ENCODE measurements around the gene ARHGEF7. TPM values are rescaled to one million over a fixed set of nuclear protein-coding genes. Genes with fewer than 3 reads are reported as not detected.
"Not testable (repeated sequence)": the region's sequence is repeated elsewhere in the genome, so short reads cannot be mapped to it uniquely, and the experiment has no call there.

The ARHGEF7 gene
- total RNA-seq, 4 donors from 2014 or later, result 42.8 to 125 (median 61.1) TPM

- TF ChIP-seq POLR2A (IDR thresholded peaks at IDR 0.05), result no peak
- TF ChIP-seq, protein P1, sequence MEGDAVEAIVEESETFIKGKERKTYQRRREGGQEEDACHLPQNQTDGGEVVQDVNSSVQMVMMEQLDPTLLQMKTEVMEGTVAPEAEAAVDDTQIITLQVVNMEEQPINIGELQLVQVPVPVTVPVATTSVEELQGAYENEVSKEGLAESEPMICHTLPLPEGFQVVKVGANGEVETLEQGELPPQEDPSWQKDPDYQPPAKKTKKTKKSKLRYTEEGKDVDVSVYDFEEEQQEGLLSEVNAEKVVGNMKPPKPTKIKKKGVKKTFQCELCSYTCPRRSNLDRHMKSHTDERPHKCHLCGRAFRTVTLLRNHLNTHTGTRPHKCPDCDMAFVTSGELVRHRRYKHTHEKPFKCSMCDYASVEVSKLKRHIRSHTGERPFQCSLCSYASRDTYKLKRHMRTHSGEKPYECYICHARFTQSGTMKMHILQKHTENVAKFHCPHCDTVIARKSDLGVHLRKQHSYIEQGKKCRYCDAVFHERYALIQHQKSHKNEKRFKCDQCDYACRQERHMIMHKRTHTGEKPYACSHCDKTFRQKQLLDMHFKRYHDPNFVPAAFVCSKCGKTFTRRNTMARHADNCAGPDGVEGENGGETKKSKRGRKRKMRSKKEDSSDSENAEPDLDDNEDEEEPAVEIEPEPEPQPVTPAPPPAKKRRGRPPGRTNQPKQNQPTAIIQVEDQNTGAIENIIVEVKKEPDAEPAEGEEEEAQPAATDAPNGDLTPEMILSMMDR (IDR thresholded peaks at IDR 0.05), result no peak
- WGBS, 2 donors, result 83 to 84% methylated on average over 3 of the region's 3 CpGs
- intact Hi-C loops (cut with DNase I; ENCODE audit: low total_unique reads), result no loop called here
- no peak overlapping the region for H3K4me3 ChIP-seq (ENCODE audit: low read depth, poor library complexity, severe bottlenecking)
- DNase-seq (ENCODE audit: low spot score in 2 of 2), result no peak
Measured at GRCh38 chr13:111074826-111075225, 40.3 kb upstream of the ARHGEF7 start.

DNA sequence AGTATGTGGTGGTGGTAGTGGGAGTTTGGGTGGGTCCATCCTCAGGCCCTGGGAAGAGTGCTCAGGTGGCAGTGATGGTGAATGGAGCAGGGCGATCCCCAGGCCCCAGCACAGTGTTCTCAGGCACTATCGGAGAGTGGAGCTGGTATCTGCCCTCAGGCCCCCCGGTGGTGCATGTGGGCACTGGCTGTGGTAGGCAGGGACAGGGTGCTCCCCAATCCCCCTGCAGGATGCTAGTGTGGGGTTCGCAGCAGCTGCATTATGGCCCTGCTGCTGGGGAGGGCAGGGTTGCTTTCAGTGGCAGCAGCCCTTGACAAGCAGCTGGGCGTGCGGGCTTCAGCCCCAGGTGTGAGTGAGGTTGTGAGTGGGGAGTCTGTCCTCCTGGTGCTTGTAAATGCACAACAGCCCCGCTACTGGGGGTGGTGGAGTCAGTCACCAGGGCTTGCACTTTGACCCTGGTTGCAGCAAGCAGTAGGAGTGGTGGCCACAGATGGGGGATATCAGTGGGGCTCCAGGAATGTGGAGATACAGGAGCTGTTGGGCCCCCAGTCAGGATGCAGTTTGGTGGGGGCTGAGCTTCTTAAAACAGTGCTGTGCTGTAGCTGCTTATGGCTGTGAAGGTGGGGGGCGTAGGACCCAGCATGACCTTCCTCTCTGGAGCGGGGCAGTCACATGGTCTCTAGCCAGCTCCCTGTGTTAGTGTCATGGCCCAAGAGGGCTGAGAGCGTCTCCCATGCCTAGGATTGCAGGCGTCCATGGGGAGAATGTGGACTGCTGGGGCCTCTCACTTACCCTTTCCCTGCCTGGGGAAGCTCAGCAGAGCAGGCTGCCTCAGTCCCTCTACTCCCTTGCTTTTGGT, 38.7 kb upstream of the ARHGEF7 start:
- 77 to 85% methylated on average over 8 of the region's 11 CpGs for WGBS, 2 donors
- no peak for TF ChIP-seq POLR2A (IDR thresholded peaks at IDR 0.05)
- TF ChIP-seq, protein P1 (IDR thresholded peaks at IDR 0.05), result no peak
- no peak for DNase-seq (ENCODE audit: low spot score in 2 of 2)
- intact Hi-C loops (cut with DNase I; ENCODE audit: low total_unique reads), result no loop called here
- no peak overlapping the region for H3K4me3 ChIP-seq (ENCODE audit: low read depth, poor library complexity, severe bottlenecking)

GRCh38 chr13:111079375-111079774, 35.7 kb upstream of the ARHGEF7 start:
- WGBS, 2 donors, result 77 to 83% methylated on average over 11 to 12 of the region's 12 CpGs
- no peak for DNase-seq (ENCODE audit: low spot score in 2 of 2)
- H3K4me3 ChIP-seq (ENCODE audit: low read depth, poor library complexity, severe bottlenecking), result no peak overlapping the region
- intact Hi-C loops (cut with DNase I; ENCODE audit: low total_unique reads), result no loop called here
- TF ChIP-seq, protein P1 (IDR thresholded peaks at IDR 0.05), result no peak
- TF ChIP-seq POLR2A (IDR thresholded peaks at IDR 0.05), result no peak

GRCh38 chr13:111080642-111081041, 34.5 kb upstream of the ARHGEF7 start:
- TF ChIP-seq, protein P1 (IDR thresholded peaks at IDR 0.05), result no peak
- TF ChIP-seq POLR2A (IDR thresholded peaks at IDR 0.05), result no peak
- 72 to 75% methylated on average over 5 of the region's 5 CpGs for WGBS, 2 donors
- no peak overlapping the region for H3K4me3 ChIP-seq (ENCODE audit: low read depth, poor library complexity, severe bottlenecking)
- intact Hi-C loops (cut with DNase I; ENCODE audit: low total_unique reads), result no loop called here
- no peak for DNase-seq (ENCODE audit: low spot score in 2 of 2)

- 55 to 78% methylated on average over 4 of the region's 4 CpGs for WGBS, 2 donors
- TF ChIP-seq POLR2A (IDR thresholded peaks at IDR 0.05), result no peak
- TF ChIP-seq, protein P1 (IDR thresholded peaks at IDR 0.05), result no peak
- no peak for DNase-seq (ENCODE audit: low spot score in 2 of 2)
- no peak overlapping the region for H3K4me3 ChIP-seq (ENCODE audit: low read depth, poor library complexity, severe bottlenecking)
- intact Hi-C loops (cut with DNase I; ENCODE audit: low total_unique reads), result no loop called here
Measured at GRCh38 chr13:111082240-111082639, 32.9 kb upstream of the ARHGEF7 start.

GRCh38 chr13:111082769-111083168, 32.3 kb upstream of the ARHGEF7 start:
- WGBS, 2 donors, result 92 to 94% methylated on average over 14 of the region's 14 CpGs
- intact Hi-C loops (cut with DNase I; ENCODE audit: low total_unique reads); DNase-seq (ENCODE audit: low spot score in 2 of 2): not testable (repeated sequence)

DNA sequence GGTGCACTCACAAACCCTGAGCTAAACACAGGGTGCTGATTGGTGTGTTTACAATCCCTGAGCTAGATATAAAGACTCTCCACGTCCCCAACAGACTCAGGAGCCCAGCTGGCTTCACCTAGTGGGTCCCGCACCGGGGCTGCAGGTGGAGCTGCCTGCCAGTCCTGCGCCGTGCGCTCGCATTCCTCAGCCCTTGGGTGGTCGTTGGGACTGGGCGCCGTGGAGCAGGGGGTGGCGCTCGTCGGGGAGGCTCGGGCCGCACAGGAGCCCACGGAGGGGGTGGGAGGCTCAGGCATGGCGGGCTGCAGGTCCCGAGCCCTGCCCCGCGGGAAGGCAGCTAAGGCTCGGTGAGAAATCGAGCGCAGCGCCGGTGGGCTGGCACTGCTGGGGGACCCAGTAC, 31.4 kb upstream of the ARHGEF7 start:
- H3K4me3 ChIP-seq (ENCODE audit: low read depth, poor library complexity, severe bottlenecking); intact Hi-C loops (cut with DNase I; ENCODE audit: low total_unique reads); DNase-seq (ENCODE audit: low spot score in 2 of 2): not testable (repeated sequence)
- no CpG with 5 or more reads among the region's 25 CpGs for WGBS, 2 donors

More at GRCh38 chr13:111082769-111083168, 32.3 kb upstream of the ARHGEF7 start:
- H3K4me3 ChIP-seq (ENCODE audit: low read depth, poor library complexity, severe bottlenecking), result not testable (repeated sequence)

Measured in lower leg skin (tissue), 4 donors.